Fibroblast of the conjunctiva (primary cell): Measurements from ENCODE around the gene PKD1.

Experiments
- DNase-seq: peaks from one replicate; pipeline ENCODE4 v3.0.0-alpha.2; 2010; ENCODE audit warnings: low read depth

PKD1 gene

GRCh38 chr16:2046893-2047329, 88.8 kb downstream of the PKD1 start:
- DNase-seq: no peak

DNA sequence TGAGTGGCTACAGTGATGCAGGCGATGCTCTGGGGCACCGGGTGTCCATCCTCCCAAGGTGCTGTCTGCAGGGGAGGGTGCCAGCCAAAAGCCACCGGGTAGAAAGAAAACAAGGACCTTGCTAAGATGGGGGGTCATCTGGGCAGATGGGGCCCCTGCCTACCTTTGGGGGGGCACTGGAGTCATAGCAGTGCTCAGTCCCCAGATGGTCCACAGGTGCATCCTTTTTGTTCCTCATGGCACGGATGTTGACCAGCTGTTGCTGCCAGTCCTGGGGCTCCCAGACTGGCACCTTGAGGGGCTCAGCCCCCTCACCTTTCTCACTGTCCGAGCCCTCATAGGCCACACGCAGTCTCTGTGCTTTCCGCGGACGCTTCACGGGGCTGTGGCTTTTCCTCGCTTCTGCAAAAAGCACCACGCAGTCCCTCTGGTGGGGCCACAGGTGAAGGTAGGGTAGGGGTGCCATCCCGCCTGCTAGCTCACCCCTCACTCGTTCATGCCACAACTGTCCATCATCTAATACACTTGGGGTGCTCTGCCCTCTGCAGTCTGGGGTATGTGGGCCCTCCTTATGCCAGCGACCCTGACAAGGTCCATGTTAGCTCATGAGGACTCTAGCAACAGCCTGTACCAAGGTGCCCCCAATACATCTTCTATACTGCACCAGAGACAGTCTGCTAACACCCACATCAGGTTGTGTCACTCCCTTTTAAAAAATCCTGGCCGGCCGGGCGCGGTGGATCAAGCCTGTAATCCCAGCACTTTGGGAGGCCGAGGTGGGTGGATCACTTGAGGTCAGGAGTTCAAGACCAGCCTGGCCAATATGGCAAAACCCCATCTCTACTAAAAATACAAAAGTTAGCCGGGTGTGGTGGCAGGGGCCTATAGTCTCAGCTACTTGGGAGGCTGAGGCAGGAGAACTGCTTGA, 89.5 kb downstream of the PKD1 start:
- no peak for DNase-seq

GRCh38 chr16:2044541-2044940, 91.2 kb downstream of the PKD1 start:
- no peak for DNase-seq

DNA sequence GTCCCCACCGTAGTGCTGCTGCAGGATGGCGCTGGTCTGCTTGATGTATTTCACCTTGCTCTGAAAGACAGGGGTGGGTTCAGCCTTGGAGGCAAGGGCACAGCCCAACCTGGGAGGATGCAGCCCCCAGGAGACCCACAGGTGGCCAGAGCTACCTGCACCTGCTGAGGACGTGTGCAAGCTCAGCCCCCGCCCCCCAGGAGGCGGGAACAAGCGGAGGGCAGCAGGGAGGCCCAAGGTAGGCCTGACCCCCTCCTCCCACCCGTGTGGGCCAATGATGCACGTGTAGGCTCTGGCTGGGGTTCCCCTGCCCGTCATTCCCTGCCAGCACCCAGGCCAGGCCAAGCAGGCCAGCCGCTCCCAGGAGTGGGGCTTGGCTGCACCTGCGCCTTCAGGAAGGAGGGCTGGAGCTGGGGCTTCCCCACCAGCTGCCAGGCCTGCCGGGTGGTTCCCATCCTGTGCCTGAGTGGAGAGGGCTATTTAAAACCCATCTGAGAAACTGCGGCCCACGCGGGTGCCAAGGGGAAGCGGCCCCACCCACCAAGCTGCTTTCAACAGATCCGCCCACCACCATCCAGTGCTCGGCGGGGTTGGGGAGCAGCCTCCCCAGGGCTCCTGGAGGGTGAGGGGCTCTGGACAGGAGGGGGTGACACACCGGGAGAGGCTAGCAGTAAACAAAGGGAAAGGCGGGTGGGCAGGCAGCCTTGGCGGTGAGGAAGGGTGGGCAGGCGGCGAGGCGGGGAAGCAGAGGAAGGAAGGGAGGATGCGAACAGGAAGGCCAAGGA, 91.8 kb downstream of the PKD1 start:
- no peak for DNase-seq

GRCh38 chr16:2042986-2043666, 92.6 kb downstream of the PKD1 start:
- DNase-seq: no peak

DNA sequence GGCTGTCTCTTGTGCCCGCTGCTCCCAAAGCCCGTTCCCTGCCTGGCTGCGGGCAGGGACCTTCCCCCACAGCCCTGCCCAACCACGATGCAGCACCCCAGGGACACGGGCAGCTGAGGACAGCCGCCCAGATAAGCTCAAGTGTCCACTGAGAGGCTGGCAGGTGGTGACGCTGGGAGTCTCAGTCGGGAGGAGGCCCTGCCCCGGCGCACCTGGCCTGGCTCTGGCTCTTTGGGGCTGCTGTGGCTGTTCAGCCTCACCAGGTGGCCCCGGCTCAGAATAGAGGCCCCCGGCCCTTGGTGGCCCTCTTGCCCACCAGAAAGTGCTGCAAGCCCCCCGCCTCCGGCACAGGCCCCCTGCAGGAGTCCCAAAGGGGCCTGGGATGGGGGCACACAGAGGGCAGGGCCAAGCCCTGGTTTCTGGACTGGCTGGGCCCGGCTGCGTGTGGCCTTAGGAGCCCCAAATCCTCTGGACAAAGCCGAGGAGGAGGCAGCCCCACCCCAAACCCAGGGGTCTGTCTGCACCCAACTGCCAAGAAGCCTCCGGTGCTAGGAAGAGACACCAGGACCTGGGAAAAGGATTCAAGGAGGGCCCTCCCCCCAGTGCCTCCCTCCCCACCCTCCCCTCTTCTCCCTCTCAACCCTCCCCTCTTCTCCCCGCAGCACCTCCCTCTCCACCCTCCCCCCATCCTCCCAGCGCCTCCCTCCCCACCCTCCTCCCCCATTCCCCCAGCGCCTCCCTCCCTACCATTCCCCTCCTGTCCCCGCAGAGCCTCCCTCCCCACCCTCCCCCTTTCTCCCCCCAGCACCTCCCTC, 93.3 kb downstream of the PKD1 start:
- no peak for DNase-seq

GRCh38 chr16:2040787-2041522, 94.7 kb downstream of the PKD1 start:
- no peak for DNase-seq

DNA sequence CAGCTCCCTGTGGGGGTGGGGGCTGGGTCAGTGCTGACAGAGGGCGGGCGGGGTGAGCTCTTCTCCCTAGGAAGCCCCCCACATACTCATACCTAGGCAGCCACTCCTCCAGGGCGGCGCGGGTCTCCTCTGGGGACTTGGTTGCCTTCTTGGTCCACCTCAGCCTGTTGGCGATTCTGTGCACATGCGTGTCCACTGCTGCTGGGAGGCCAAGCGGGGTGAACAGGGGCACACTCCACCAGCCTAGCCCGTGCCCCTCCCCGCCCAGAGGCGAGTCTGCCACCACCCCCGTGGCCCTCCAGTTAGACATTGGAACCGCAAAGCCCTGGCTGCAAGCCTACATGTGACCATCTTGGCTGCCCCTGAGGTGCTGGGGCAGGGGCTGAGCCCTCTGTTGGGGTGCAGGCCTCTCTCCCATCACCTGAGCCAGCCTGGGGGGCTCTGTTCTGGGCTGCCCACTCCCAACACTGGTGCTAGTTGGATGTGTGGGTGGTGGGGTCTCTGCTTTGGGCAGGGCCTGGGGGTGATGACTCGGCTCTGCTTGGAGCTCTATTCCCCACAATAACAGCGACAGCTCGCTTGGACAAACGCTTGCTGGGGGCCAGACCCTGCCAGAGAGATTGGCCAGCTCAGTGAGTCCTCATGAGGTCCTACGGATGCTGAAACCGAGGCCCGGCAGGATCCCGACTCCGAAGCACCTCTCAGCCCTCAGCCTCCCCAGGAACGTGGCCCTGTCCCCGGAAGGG, 95.5 kb downstream of the PKD1 start:
- DNase-seq: no peak

DNA sequence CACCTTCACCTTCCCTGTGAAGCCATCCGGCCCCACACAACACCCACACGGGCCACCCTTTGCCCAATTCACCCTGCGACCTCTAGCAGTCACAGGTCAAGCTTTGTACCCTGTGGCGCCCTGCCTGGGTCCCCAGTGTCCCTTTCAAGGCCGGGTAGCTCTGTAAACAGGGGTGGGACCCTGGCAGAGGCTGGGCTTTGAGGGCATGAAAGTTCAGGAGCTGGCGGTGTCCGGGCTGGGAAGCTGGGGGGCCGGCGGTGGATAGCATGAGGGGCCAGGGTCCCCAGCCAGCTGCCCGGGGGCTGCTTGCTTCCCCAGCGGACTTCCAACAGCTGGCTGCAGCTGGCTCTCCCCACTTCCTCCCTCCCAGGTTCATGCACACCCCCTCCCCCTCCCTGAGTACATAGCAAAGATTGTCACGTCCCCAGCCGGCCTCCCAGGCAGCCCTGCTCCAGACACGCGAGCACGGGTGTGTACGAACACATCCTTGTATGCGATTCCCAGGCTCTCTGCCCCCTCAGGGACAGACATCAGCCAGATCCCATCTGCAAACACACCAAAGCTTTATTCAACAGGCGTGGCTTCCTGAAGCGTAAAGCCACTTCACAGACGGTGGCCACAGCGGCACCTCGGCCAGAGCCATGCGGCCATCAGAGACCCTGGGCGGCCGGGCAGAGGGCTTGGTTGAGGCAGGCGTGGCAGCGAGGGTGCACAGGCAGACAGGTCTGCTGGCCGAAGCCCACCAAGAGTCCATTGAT, 96.2 kb downstream of the PKD1 start:
- DNase-seq: no peak
